Upper lobe of left lung (tissue), 6 donors: ENCODE results near the gene FHOD3. TPM values are rescaled to one million over a fixed set of nuclear protein-coding genes. Genes with fewer than 3 reads are reported as not detected.

ENCODE experiments used
- ATAC-seq, 2 donors: fragments of 200-7000 bp; cut with Tn5 transposase; one replicate each; pipeline ENCODE4 v1.9.1; 2022; ENCODE audit warnings: mild to moderate bottlenecking in 2 of 2, moderate library complexity in 2 of 2; ENCODE audit not compliant: low FRiP score in 2 of 2
- DNase-seq, 2 donors: peaks; one replicate each; pipeline ENCODE4 v3.0.0-alpha.2; 2019 to 2020
- H3K27ac ChIP-seq, 4 donors: fragments of 200-600 bp; sonication (generic); one replicate each; pipeline ENCODE4 v1.5.1; 2016 to 2019
- H3K27me3 ChIP-seq, 4 donors: fragments of 200-600 bp; sonication (generic); one replicate each; pipeline ENCODE4 v1.5.1; 2017 to 2019
- H3K36me3 ChIP-seq, 4 donors: fragments of 200-600 bp; sonication (generic); one replicate each; pipeline ENCODE4 v1.5.1; 2016 to 2019
- H3K4me1 ChIP-seq, 4 donors: fragments of 200-600 bp; sonication (generic); one replicate each; pipeline ENCODE4 v1.5.1; 2018 to 2019
- H3K4me3 ChIP-seq, 4 donors: fragments of 200-600 bp; sonication (generic); one replicate each; pipeline ENCODE4 v1.5.1; 2017 to 2019; ENCODE audit warnings: mild to moderate bottlenecking in 2 of 4, moderate library complexity in 1 of 4
- H3K9me3 ChIP-seq, 4 donors: fragments of 200-600 bp; sonication (generic); one replicate each; pipeline ENCODE4 v1.5.1; 2018 to 2019
- CTCF ChIP-seq, 6 experiments: fragments of 450-650 bp in 4 of 6; fragments of 200-600 bp in 2 of 6; sonication (generic) in 2 of 6; IDR thresholded peaks; one replicate each; pipeline ENCODE4 v1.5.1; 2016 to 2019; ENCODE audit warnings: antibody characterized with exemption in 6 of 6
- EP300 ChIP-seq, 4 donors: sonication (generic); formaldehyde crosslinking; IDR thresholded peaks; one replicate each; pipeline ENCODE4 v1.5.1; 2017; ENCODE audit warnings: antibody characterized with exemption in 4 of 4, control low read depth in 2 of 4
- POLR2A ChIP-seq, 4 donors: fragments of 450-650 bp; IDR thresholded peaks; one replicate each; pipeline ENCODE4 v1.5.1; 2016 to 2017; ENCODE audit warnings: antibody characterized with exemption in 4 of 4, mild to moderate bottlenecking in 2 of 4
- POLR2AphosphoS5 ChIP-seq, 2 donors: sonication (generic); formaldehyde crosslinking; IDR thresholded peaks; one replicate each; pipeline ENCODE4 v1.5.1; 2017; ENCODE audit warnings: antibody characterized with exemption in 2 of 2
- WGBS, 2 donors: methylation state at CpG; one replicate each; pipeline ENCODE4 v1.1.5; 2017 to 2018; 5-methylcytosine and 5-hydroxymethylcytosine counted together
- total RNA-seq, 6 donors: library from RNA; depleted of rRNA in 4 of 6; stranded (reverse); fragments of >200 nt in 4 of 6; gene quantifications; one replicate each; pipeline versions ENCODE4 v1.1.0 to v1.2.1, GENCODE V29; 2016 to 2021
- donor health status: DM: no; HTN: no; CAD: no; lungs with moderate emphysema.
- donor health status: DM: no; HTN: yes; CAD: no; lungs with severe emphysema.

FHOD3 gene
- total RNA-seq, 6 donors from 2014 or later = 0.40 to 4.8 (median 2.8) TPM

- no peak for ATAC-seq
- WGBS, 2 donors = 53 to 75% methylated on average over 1 of the region's 1 CpG
- H3K27me3 ChIP-seq = no peaks in the 10 kb centered on the region
- peaks cover 0 to 4% (median 0%) of the 10 kb centered on the region in 4 donors for H3K9me3 ChIP-seq
- no peak overlapping the region for H3K27ac ChIP-seq
- TF ChIP-seq EP300 (IDR thresholded peaks at IDR 0.05) (no peak), POLR2AphosphoS5 (IDR thresholded peaks at IDR 0.05) (no peak), POLR2A (IDR thresholded peaks at IDR 0.05) (no peak), CTCF (IDR thresholded peaks at IDR 0.05) (no peak)
- no peaks in the 10 kb centered on the region for H3K36me3 ChIP-seq
- no peaks in the 10 kb centered on the region for H3K4me1 ChIP-seq
- no peak overlapping the region for H3K4me3 ChIP-seq
- no peak for DNase-seq
Measured at GRCh38 chr18:36733150-36733549, 435.6 kb downstream of the FHOD3 start.

- H3K27ac ChIP-seq = no peak overlapping the region
- H3K9me3 ChIP-seq = peaks cover 0 to 4% (median 0%) of the 10 kb centered on the region in 4 donors
- no peaks in the 10 kb centered on the region for H3K36me3 ChIP-seq
- no peak overlapping the region for H3K4me3 ChIP-seq
- no peak for ATAC-seq
- WGBS, 2 donors = 72 to 92% methylated on average over 4 of the region's 4 CpGs
- H3K4me1 ChIP-seq = no peaks in the 10 kb centered on the region
- DNase-seq = no peak
- TF ChIP-seq POLR2AphosphoS5 (IDR thresholded peaks at IDR 0.05) = no peak
- no peak for TF ChIP-seq EP300 (IDR thresholded peaks at IDR 0.05)
- no peak for TF ChIP-seq CTCF (IDR thresholded peaks at IDR 0.05)
- TF ChIP-seq POLR2A (IDR thresholded peaks at IDR 0.05) = no peak
- H3K27me3 ChIP-seq = no peaks in the 10 kb centered on the region
Measured at GRCh38 chr18:36734596-36734995, 437.1 kb downstream of the FHOD3 start.

GRCh38 chr18:36735130-36735529 lies 437.6 kb downstream of the FHOD3 start:
- ATAC-seq (no peak), DNase-seq (no peak)
- H3K36me3 ChIP-seq = no peaks in the 10 kb centered on the region

GRCh38 chr18:36736094-36736493 lies 438.6 kb downstream of the FHOD3 start:
- Histone ChIP-seq H3K9me3 (peaks cover 0 to 4% (median 0%) of the 10 kb centered on the region in 4 donors), H3K4me3 (no peak overlapping the region), H3K27me3 (no peaks in the 10 kb centered on the region), H3K27ac (no peak overlapping the region), H3K4me1 (no peaks in the 10 kb centered on the region), H3K36me3 (no peaks in the 10 kb centered on the region)
- WGBS, 2 donors = 95 to 96% methylated on average over 4 to 6 of the region's 6 CpGs
- DNase-seq = no peak
- TF ChIP-seq CTCF (IDR thresholded peaks at IDR 0.05) (no peak), POLR2AphosphoS5 (IDR thresholded peaks at IDR 0.05) (no peak), POLR2A (IDR thresholded peaks at IDR 0.05) (no peak), EP300 (IDR thresholded peaks at IDR 0.05) (no peak)
- ATAC-seq = no peak

More at GRCh38 chr18:36735130-36735529, 437.6 kb downstream of the FHOD3 start:
- Histone ChIP-seq H3K27me3 (no peaks in the 10 kb centered on the region), H3K4me3 (no peak overlapping the region), H3K4me1 (no peaks in the 10 kb centered on the region), H3K27ac (no peak overlapping the region), H3K9me3 (peaks cover 0 to 4% (median 0%) of the 10 kb centered on the region in 4 donors)
- no peak for TF ChIP-seq EP300 (IDR thresholded peaks at IDR 0.05)
- TF ChIP-seq POLR2A (IDR thresholded peaks at IDR 0.05) = no peak
- TF ChIP-seq POLR2AphosphoS5 (IDR thresholded peaks at IDR 0.05) = no peak
- TF ChIP-seq CTCF (IDR thresholded peaks at IDR 0.05) = no peak
- 77 to 85% methylated on average over 2 of the region's 2 CpGs for WGBS, 2 donors

- Histone ChIP-seq H3K36me3 (no peaks in the 10 kb centered on the region), H3K9me3 (peaks cover 0 to 4% (median 0%) of the 10 kb centered on the region in 4 donors), H3K27ac (no peak overlapping the region), H3K27me3 (no peaks in the 10 kb centered on the region), H3K4me1 (no peaks in the 10 kb centered on the region), H3K4me3 (no peak overlapping the region)
- ATAC-seq (no peak), DNase-seq (no peak)
- TF ChIP-seq CTCF (IDR thresholded peaks at IDR 0.05) (no peak), POLR2AphosphoS5 (IDR thresholded peaks at IDR 0.05) (no peak)
- WGBS, 2 donors = 88 to 91% methylated on average over 3 of the region's 3 CpGs
Measured at GRCh38 chr18:36737316-36737715, 439.8 kb downstream of the FHOD3 start.
